Natural killer cell (primary cell): Measurements from ENCODE around the gene B3GNT7. TPM values are rescaled to one million over a fixed set of nuclear protein-coding genes. Genes with fewer than 3 reads are reported as not detected.

Experiments used
- ATAC-seq, 3 donors: fragments of 150-1000 bp in 2 of 3; fragments of 200-7000 bp in 1 of 3; cut with Tn5 transposase; 1 replicate in 1 of 3; 2 replicates in 2 of 3; pipeline ENCODE4 v1.10.0; 2021; ENCODE audit warnings: mild to moderate bottlenecking in 2 of 3, moderate library complexity in 2 of 3
- DNase-seq, 2 donors: peaks; one replicate each; pipeline versions ENCODE4 v3.0.0 to v3.0.0-alpha.2; 2013 to 2021; ENCODE audit warnings: mixed read lengths in 1 of 2
- H3K27ac ChIP-seq: one replicate; pipeline ENCODE4 v1.5.1; 2013; ENCODE audit warnings: mild to moderate bottlenecking, low read length
- H3K27me3 ChIP-seq: one replicate; pipeline ENCODE4 v1.6.1; 2013; ENCODE audit warnings: low read length; ENCODE audit not compliant: control insufficient read depth, insufficient read depth
- H3K36me3 ChIP-seq: one replicate; pipeline ENCODE4 v1.6.1; 2013; ENCODE audit warnings: low read length; ENCODE audit not compliant: control insufficient read depth, insufficient read depth
- H3K4me1 ChIP-seq: one replicate; pipeline ENCODE4 v1.6.1; 2013; ENCODE audit warnings: low read length; ENCODE audit not compliant: control insufficient read depth, insufficient read depth
- H3K4me3 ChIP-seq: one replicate; pipeline ENCODE4 v1.5.1; 2013; ENCODE audit warnings: low read length
- H3K9me3 ChIP-seq: one replicate; pipeline ENCODE4 v1.6.1; 2013; ENCODE audit warnings: low read length; ENCODE audit not compliant: control insufficient read depth, insufficient read depth
- H3K27ac Mint-ChIP-seq, 2 donors: one replicate each; pipeline ENCODE4 v1.8.0; 2022; ENCODE audit warnings: mild to moderate bottlenecking in 2 of 2, mixed read lengths in 2 of 2, moderate library complexity in 1 of 2
- H3K27me3 Mint-ChIP-seq, 2 donors: one replicate each; pipeline ENCODE4 v1.8.0; 2022; ENCODE audit warnings: low read depth in 2 of 2, mixed read lengths in 2 of 2
- H3K36me3 Mint-ChIP-seq: one replicate; pipeline ENCODE4 v1.8.0; 2022; ENCODE audit warnings: mixed read lengths
- H3K4me1 Mint-ChIP-seq, 2 donors: one replicate each; pipeline ENCODE4 v1.8.0; 2022; ENCODE audit warnings: mixed read lengths in 2 of 2
- H3K4me3 Mint-ChIP-seq: one replicate; pipeline ENCODE4 v1.8.0; 2022; ENCODE audit warnings: mild to moderate bottlenecking, moderate library complexity, mixed read lengths
- H3K9me3 Mint-ChIP-seq, 2 donors: one replicate each; pipeline ENCODE4 v1.8.0; 2022; ENCODE audit warnings: mixed read lengths in 2 of 2
- CTCF ChIP-seq: fragments of 200-600 bp; IDR thresholded peaks from one replicate; pipeline ENCODE4 v1.8.0; 2022; ENCODE audit warnings: antibody characterized with exemption
- WGBS: methylation state at CpG from one replicate; pipeline ENCODE4 v1.1.7; 2013; ENCODE audit warnings: missing lambda C conversion rate; ENCODE audit not compliant: insufficient coverage; 5-methylcytosine and 5-hydroxymethylcytosine counted together
- intact Hi-C: fragments of 100-400 bp; cut with micrococcal nuclease; formaldehyde crosslinking; loops from one replicate; pipeline ENCODE4 v1.14.2; 2022
- total RNA-seq, 4 donors: library from RNA; stranded (reverse); fragments of 120-200 nt in 1 of 4; gene quantifications; one replicate each; pipeline versions ENCODE4 v1.2.3 to v1.2.4, GENCODE V29; 2013 to 2022

Gene B3GNT7
- total RNA-seq, 3 donors from 2014 or later (not counting 1 experiment from before 2014, with no cell fraction given) = 87.5 to 151 (median 113) TPM

GRCh38 chr2:231383416-231384108 lies 11.9 kb upstream of the B3GNT7 start:
- WGBS = 18% methylated on average over 9 of the region's 15 CpGs
- peak; percentile 28 to 66 for DNase-seq
- H3K4me1 Mint-ChIP-seq = peaks cover 41 to 55% of the 10 kb centered on the region in 2 donors

GRCh38 chr2:231384109-231384435 lies 11.4 kb upstream of the B3GNT7 start:
- no peak for ATAC-seq
- H3K4me3 ChIP-seq = no peak overlapping the region
- peak overlapping the region; percentile 93 to 95 for H3K27ac Mint-ChIP-seq
- H3K27me3 Mint-ChIP-seq = no peaks in the 10 kb centered on the region
- H3K36me3 ChIP-seq = no peaks in the 10 kb centered on the region
- peaks cover 67% of the 10 kb centered on the region for H3K4me1 ChIP-seq
- no peaks in the 10 kb centered on the region for H3K9me3 Mint-ChIP-seq
- intact Hi-C loops = loop anchor here (1.0 kb wide), 1 partner anchor 8 kb away; no protein-coding TSS in a partner anchor
- no peak for DNase-seq
- H3K4me1 Mint-ChIP-seq = peaks cover 47 to 60% of the 10 kb centered on the region in 2 donors
- no peak for TF ChIP-seq CTCF
- no peaks in the 10 kb centered on the region for H3K27me3 ChIP-seq
- H3K9me3 ChIP-seq = no peaks in the 10 kb centered on the region
- H3K27ac ChIP-seq = peak overlapping the region; percentile 90
- 33% methylated on average over 2 of the region's 2 CpGs for WGBS
- H3K36me3 Mint-ChIP-seq = no peaks in the 10 kb centered on the region
- peak overlapping the region; percentile 69 for H3K4me3 Mint-ChIP-seq

More at GRCh38 chr2:231383416-231384108, 11.9 kb upstream of the B3GNT7 start:
- peak overlapping the region; percentile 93 to 95 for H3K27ac Mint-ChIP-seq
- no peaks in the 10 kb centered on the region for H3K9me3 Mint-ChIP-seq
- H3K9me3 ChIP-seq = no peaks in the 10 kb centered on the region
- peak; percentile 70 to 86 (median 79) for ATAC-seq
- H3K36me3 ChIP-seq = no peaks in the 10 kb centered on the region
- no peak for TF ChIP-seq CTCF
- peak overlapping the region; percentile 90 for H3K27ac ChIP-seq
- H3K27me3 ChIP-seq = no peaks in the 10 kb centered on the region
- H3K36me3 Mint-ChIP-seq = no peaks in the 10 kb centered on the region
- peaks cover 62% of the 10 kb centered on the region for H3K4me1 ChIP-seq
- intact Hi-C loops = loop anchor here (1.0 kb wide), 1 partner anchor 9 kb away; no protein-coding TSS in a partner anchor
- H3K27me3 Mint-ChIP-seq = no peaks in the 10 kb centered on the region
- H3K4me3 Mint-ChIP-seq = peak overlapping the region; percentile 69
- no peak overlapping the region for H3K4me3 ChIP-seq

GRCh38 chr2:231384970-231385369 lies 10.5 kb upstream of the B3GNT7 start:
- Mint-ChIP-seq H3K27ac (peak overlapping the region; percentile 93 to 95), H3K4me3 (no peak overlapping the region), H3K9me3 (no peaks in the 10 kb centered on the region), H3K36me3 (no peaks in the 10 kb centered on the region), H3K4me1 (peaks cover 55 to 66% of the 10 kb centered on the region in 2 donors), H3K27me3 (no peaks in the 10 kb centered on the region)
- intact Hi-C loops = loop anchor here (1.0 kb wide), 1 partner anchor 7 kb away; no protein-coding TSS in a partner anchor
- TF ChIP-seq CTCF = no peak
- ATAC-seq (no peak), DNase-seq (no peak)
- Histone ChIP-seq H3K36me3 (no peaks in the 10 kb centered on the region), H3K9me3 (no peaks in the 10 kb centered on the region), H3K27me3 (no peaks in the 10 kb centered on the region), H3K27ac (no peak overlapping the region), H3K4me1 (peaks cover 76% of the 10 kb centered on the region), H3K4me3 (no peak overlapping the region)
- WGBS = no CpG with 5 or more reads among the region's 2 CpGs
